GM18502 (cell line): ENCODE data around the gene DENND1A.

ENCODE experiments used
- ATAC-seq: cut with Tn5 transposase; IDR thresholded peaks from one replicate; pipeline ENCODE4 v1.9.1; 2021; ENCODE audit warnings: mild to moderate bottlenecking; ENCODE audit not compliant: unreplicated experiment, poor library complexity

Gene DENND1A

DNA sequence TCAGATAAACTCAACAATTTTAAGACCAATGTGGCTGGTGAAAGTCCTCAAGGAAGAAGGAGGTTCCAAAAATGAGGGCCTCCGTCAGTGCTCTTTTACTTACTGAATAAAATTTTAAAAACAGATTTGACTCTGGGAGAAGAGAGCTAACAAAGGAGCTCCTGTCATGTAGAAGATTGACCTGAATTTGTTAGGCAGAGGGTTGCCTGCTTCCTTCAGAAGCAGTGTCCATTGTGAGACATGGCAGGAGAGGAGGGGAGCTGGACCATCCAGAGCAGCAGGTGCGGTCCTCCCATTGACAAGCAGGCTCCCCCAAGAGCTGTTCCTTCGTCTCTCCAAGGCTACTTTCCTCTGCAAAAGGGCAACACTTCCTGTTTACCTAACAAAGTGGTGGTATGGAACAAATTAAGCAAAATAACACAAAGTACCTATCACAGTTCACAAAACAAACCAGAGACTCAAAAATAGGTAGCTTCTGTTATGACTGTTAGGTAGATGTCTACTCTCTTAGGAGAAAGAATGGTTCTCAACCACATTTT, 238.1 kb downstream of the DENND1A start:
- no peak for ATAC-seq

DNA sequence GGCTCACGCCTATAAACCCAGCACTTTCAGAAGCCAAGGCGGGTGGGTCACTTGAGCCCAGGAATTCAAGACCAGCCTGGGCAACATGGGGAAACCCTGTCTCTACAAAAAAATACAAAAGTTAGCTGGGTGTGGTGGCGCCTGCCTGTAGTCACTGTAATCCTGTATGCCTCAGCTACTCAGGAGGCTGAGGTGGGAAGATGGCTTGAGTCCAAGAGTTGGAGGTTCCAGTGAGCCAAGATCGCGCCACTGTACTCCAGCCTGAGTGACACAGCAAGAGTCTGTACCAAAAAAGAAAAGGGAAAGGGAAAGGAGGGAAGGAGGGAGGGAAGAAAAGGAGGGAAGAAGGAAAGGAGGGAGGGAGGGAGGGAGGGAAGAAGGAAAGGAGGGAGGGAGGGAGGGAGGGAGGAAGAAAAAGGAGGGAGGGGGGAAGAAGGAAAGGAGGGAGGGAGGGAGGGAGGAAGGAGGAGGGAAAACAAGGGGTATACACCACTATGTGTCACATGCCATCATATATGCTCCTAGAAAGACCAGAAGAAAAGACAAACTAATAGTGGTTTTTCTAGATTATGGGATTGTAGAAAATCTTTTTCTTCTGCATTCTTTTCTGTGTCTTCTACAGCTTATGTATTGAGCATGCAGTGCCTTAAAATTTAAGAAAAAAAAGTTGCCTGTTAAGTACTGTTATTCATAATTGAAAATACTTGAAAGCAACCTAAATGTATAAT, 240.1 kb downstream of the DENND1A start:
- no peak for ATAC-seq

DNA sequence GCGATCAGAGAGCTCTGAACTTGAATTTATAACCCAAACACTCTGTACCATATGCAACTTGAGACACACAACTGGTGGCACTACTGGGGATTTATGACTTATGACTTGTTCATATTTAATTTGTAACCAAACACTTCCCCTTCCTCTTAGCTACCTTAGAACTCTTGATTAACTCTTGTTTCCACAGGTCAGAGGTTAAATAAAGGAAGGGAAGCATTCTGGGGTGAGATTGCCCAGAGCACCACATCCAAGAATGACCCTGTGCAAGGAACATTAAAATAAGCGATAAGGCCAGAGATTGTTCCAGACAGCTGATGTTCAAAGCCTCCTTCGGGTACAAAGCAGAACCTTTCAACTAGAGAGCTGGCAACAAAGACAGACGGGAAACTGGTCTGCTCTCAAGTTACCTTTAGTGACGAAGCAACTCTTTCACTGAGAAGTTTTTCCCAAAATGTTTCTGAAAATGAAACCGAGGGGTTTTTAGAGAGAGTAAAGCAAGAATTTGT, 242.6 kb downstream of the DENND1A start:
- ATAC-seq, result no peak

DNA sequence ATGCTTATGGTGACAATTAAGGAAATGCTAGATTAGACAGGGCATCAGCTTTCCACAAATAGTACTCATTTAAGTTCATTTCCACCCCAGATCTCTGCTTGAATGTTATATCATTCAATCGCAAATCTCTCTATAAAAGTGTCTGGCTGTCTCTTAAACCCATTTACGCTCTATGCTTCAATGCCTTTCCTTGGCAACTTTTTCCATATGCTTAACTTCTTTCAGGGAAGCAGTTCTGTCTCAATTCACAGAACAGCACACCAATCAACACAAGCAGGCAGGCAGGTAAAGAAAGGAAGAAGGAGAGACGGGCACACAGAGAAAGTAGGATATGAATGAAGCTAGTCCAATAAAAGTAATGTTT, 243.1 kb downstream of the DENND1A start:
- no peak for ATAC-seq

DNA sequence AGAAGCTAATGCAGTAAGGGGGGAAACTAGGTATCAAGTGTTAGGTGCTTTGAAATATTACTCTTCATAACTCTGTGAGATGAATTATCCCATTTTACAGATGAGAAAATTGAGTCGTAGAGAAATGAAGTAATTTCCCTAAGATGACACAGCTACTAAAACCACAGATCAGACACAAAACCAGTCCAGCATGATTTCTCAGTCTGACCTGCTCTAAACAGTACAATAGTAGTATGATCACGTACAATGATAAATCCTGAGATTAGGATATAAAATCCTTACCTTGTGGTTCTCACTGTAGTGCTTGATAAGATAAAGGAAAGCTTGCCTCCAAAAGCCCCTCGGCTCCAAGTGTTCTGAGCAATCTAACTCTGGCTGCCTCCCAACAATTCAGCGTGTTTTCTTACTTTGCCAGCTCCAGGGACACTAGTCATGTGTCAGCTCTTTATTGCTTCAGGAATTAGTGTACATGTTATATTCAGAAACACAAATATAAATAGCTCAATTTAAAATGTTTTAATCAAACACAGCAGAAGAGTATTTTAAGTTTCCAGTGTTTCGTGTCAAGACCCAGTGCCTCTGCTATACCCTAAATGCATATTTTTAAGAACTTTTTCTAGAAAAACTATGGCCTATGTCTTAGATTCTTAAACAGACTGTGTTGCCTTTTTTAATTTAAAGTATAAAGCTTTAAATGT, 243.6 kb downstream of the DENND1A start:
- no peak for ATAC-seq

DNA sequence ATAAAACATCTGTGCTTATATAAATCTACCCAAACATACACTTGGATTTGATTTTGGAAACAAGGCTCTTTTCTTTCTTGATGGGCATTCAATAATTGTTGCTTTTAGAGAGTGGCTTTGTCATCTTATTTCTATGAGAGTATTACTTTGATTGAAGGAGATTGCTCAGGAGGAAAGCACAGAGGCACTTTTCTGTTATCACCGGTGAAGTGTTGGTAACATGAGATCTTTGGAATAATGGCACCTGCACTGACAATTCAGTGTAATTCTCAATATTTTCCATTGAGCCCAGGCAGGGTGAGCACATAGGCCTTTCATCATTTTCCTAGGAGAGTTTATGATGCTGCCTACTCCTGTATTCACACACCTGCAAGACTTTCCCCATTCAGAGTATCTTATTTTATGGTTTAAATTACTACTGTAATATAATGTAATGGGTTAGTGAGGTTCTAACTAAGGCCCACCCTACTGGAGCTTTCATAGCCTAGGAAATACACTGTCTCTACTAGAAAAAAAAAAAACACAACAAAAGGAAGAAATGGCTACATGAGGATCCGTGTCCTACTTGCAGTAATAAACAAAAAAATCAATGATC, 244.3 kb downstream of the DENND1A start:
- ATAC-seq, result no peak

DNA sequence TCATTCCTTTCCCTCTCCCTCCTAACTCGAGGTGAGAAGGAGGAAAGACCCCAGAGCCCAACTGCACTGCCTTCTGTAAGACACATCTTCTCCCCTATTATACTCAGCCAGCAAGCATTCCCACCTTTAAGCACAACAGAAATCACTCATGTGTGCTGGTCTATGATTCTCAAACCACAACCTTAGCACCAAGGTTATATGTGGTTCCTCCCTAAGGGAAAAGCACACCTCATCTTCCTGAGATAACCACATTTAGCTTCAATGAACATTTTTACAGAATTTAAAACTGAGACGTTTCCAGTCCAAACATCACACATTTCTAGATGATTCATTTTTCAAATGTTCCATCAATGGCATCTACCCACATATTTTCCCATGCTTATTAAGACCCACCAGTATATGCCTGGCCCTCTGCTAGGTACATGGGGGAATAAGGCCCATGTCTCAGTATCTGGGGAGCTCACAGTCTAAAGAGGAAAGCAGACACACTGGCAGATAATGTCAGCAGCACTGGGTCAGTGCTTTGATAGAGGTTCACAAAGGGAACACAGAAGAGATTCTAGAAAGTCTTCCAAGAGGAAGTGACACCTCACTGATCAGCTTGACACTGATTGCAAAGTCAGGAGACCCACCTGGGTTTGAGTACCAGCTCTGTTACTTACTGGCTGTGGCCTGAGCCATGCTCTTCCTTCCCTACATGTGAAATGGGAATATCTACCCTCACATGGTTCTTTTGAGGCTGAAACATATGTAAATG, 245.4 kb downstream of the DENND1A start:
- ATAC-seq, result peak; percentile 77

DNA sequence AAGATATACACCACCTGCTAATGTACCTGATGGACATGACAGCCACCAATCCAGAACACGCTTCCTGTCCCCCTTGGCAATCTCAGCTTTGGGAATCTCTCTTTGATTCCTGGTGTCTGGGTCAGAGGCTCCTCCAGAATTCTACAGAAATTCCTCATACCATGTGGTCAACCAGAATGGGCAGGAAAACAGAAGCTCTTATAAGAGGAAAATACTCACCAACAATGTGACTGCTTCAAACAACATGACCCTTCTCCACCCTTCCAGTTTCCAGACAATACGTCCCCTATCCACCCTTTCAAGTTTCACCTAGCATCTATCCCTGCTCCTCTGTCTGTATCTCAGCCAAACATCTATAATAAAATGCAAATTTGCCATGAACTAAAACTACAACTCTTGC, 247.2 kb downstream of the DENND1A start:
- ATAC-seq, result no peak

DNA sequence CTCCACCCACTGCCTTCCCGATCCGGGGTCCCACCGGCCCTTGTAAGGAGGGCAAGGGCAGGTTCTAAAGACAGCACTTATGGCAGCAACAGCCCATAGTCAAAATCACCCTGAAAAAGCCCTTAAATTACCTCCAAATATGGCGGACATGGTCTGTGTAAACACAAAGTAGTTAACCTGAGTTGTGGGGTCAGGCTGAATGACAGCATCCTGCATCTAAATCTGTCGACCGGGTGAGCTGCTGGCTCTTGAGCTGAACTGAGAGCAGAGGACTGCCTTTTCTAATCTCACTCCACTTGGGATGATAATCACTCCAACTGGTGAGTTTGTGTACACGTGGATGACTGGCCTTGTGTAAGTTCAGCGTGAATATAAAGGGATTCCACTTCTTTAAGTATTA, 249.6 kb downstream of the DENND1A start:
- ATAC-seq, result no peak

DNA sequence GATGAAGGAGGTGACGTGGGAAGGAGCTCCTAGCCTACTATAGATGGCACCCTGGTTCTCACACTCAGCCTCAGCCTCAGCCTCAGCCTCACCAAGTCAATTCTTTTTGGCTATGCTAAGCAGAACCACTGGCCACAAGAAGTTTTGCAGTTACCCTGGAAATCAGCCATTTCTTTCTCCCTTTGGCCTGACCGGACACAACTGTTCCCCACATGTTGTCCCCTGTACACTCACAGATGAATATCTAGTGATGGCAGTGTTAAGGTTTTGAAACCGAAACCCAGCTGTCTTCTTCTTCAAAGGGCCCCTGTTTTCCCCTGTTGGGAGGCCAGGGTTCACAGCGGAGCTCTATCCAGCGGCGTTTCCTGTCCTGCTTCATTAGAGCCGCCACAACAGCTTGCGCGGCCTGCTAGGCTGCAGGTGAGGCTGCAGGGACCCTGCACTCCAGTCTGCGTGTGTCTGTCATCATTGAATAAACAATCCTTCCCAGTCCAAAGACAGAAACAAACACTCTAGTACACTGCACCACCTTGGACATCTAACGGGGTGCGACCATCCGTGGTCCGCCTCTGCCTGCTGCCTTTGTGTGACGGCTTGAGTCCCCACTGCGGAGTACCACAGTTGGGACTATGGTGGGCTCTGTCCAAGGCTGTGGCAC, 250.5 kb downstream of the DENND1A start:
- peak; percentile 95 for ATAC-seq

DNA sequence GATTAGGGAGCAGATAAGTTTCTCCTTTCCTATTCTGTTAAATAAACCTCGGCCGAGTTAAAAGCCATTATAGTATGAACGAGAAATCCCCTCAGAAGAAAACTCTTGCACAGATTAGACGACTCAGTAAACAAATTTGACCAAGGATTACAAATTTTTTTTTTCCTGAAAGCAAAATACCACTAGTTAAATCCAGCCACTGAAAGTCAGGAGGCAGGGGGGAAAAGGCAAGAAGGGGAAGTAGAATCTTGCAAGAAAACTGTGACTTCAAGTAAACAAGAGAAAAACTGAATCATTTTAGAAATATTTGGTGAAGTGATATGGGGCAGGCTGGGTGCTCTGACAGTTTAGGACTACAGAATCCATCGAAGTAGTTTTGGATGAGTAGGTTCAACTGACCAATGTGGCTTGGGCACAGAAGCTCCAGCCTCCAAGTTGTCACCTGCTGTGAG, 251.0 kb downstream of the DENND1A start:
- no peak for ATAC-seq

DNA sequence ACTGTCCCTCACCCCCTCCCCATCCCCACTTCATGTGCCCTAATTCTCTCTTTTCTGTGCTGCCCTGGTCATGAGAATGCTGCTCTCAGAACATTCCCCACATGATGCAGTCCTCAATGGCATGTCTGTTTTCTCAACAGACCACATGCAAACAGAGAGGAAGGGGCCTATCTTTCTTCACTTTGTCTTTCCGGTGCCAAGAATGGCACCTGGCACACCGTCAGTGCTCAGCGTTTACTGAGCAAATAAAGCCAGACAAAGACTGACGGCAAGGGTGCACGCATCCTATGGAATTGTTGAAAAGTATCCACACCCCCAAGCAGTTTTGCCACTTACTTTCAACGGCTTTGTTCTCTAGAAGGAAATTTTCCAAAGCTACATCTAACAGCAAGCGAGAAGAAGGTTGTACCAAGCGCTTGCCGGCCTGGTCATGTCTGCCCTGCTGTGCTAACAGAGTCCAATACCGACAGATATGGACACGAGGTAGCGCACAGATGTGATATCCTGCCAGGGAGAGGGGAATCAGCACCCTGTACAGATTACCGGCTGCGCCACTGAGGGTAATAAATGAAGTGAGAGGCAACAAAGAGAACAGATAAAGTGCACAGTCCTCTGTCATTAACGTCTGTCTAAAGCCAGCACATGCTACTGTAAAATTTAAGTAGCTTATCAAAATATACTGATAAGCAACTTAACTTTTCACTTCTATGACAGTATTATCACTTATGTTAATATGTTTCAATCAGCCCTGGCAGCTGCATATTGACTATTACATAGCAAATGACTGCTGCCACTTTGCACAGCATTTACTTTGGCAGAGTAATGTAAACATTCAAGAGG, 251.7 kb downstream of the DENND1A start:
- ATAC-seq, result no peak

DNA sequence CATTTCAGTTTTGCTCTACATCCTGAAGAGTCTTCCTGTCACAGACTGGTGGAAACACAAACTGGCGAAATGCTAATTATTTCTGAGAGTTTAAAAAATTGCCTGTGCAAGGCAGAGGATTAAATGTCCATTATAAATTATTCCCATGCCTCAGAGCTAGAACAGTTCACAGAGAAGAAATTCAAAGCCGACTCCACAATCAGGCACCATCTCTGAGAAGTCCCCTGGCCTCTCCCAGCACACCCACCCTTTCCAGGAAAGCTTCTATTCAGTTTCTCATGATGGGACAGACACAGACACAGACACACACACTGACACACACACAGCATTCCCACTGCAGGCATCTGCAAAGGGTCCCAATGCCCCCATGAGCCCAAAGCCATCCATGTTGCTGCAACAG, 253.1 kb downstream of the DENND1A start:
- no peak for ATAC-seq

DNA sequence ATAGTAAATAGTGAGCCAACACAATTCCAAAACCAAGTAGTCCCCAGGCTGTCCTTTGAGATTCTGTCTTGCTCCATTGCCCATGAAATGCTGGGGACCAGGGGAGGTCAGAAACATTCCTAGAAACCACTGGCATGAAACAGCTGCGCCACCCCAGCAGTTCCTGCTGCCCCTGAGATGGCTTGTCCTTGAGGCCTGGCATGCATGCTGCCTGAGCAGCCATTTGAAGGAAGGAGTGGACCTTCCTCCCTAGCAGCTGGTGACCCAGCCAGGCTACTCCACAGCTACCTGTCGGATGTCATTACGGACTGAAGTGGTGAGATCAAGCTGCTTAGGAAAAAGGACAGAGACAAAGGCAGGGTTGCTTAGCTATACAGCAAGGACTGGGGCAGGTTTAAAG, 260.6 kb downstream of the DENND1A start:
- no peak for ATAC-seq

DNA sequence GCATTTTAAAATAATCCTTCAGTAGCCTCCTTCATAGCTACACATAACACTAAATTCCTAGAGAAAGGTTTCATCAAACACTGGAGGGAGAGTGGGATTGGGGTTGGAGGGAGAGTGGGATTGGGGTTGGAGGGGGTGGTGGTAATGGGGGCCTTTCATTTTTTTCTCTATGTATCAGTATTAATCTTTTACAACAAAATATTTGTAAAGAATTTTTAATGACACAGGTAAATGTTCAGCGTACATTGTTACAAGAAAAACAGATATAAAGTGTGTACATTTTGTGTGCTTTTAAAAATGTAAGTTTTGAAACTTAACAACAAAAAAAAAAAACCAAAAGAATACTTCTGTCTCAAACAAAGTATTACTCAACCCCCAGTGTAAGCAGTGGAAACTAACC, 266.4 kb downstream of the DENND1A start:
- no peak for ATAC-seq

DNA sequence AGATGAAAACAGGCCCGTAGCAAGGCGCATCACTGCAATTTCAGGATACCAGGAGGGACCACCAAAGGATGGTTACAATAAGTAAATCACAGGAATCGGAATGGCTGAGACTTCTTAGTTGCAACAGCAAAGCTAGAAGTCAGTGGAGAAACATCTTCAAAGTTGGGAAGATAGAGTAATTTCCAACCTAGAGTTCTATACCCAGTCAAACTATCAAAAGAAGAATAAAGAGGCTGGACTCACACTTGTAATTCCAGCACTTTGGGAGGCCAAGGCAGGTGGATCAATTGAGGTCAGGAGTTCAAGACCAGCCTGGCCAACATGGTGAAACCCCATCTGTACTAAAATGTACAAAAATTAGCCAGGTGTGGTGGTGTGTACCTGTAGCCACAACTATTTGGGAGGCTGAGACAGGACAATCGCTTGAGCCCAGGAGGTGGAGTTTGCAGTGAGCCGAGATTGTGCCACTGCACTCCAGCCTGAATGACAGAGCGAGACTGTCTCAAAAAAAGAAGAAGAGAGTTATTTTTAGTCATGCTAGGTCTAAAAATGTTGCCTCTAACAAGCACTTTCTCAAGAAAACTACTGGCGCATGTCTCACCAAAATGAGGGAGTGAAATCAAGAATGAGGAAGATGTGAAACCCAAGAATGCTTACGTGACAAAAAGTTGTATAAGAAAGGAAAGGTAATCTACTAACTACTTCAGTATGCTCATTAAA, 267.7 kb downstream of the DENND1A start:
- no peak for ATAC-seq

DNA sequence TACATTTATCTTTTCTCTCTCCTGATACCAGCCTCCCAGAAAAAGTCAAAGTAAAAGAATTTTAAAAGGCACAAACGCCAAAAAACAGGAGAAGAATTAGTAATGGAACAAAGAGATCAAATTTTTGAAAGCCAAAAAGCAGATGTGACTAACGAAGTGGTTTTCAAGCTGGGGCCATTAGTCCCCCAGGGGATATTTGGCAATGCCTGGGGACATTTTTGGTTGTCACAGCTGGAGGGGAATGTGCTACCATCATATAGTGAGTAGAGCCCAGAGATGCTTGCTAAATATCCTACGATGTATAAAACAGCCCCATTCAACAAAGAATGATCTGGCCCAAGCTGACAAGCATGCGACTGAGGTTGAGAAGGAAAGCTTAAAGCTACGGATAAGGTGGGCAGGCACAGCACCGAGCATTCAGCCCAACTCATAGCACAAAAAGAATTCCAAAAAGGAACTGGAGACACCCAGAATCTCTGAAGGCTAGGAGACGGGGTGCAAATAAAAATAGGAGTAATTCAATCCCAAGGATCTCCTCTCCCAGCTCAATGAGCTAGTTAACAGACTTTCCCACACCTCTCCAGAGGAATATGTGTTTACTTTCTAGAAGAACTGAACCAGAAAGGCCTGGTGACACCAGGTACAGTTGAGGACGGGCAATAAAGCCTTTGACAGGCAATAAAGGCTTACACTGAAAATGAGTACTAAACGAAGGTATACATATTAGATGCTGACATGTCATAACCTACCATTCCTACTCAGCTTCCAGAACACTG, 269.0 kb downstream of the DENND1A start:
- ATAC-seq, result no peak

DNA sequence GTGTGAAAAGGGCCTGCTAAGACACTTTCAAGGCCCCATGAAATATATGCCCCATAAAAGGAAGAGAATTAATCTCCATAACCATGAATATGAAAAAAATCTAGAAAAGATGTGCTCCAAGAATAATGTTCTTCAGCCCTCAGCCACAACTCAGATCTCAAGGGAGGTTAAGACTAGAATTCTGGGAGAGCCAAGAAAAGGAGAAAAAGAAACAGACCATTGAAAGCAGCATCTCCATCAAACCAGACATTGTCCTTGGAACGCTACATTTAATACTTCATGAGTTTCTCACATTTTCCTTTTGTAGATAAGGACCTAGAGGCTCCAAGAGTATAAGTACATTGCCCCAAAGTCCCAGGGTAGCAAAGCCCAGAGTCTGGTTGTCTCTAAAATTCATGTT, 270.6 kb downstream of the DENND1A start:
- no peak for ATAC-seq
